ENCODE measurements around the gene SOX15. TPM values are rescaled to one million over a fixed set of nuclear protein-coding genes. Genes with fewer than 3 reads are reported as not detected.

Gene SOX15
- total RNA-seq, 1 experiment from 2014 or later = 0.47 TPM

Small RNAs within 50 kb of the gene (small RNA-seq; reads per million reads assigned to genes)
- 0 reads per million in 2 experiments for gene CD68
- gene SNORA48 = 0 reads per million in 2 experiments
- gene SNORD10 = 0 reads per million in 2 experiments

Other genes with a start within 250 kb of the SOX15 start
- gene KCTD11, start 237.9 kb downstream of the SOX15 start, total RNA-seq (2014; rRNA removed; shearing (Covaris generic)) = 5.0 and 6.0 TPM in 2 replicates
- not detected in 2 replicates for gene TMEM95, start 234.9 kb downstream of the SOX15 start, total RNA-seq (2014; rRNA removed; shearing (Covaris generic))
- 3.5 and 3.9 TPM in 2 replicates for gene TNK1, start 209.0 kb downstream of the SOX15 start, total RNA-seq (2014; rRNA removed; shearing (Covaris generic))
- gene PLSCR3, start 195.6 kb downstream of the SOX15 start, total RNA-seq (2014; rRNA removed; shearing (Covaris generic)) = 31.3 and 32.4 TPM in 2 replicates
- gene TMEM256, start 186.0 kb downstream of the SOX15 start, total RNA-seq (2014; rRNA removed; shearing (Covaris generic)) = 107 and 202 TPM in 2 replicates
- 5.5 and 6.2 TPM in 2 replicates for gene NLGN2, start 182.2 kb downstream of the SOX15 start, total RNA-seq (2014; rRNA removed; shearing (Covaris generic))
- not detected in 2 replicates for gene SPEM1, start 169.8 kb downstream of the SOX15 start, total RNA-seq (2014; rRNA removed; shearing (Covaris generic))
- gene SPEM2, start 164.5 kb downstream of the SOX15 start, total RNA-seq (2014; rRNA removed; shearing (Covaris generic)) = not detected in 2 replicates
- not detected in 2 replicates for gene SPEM3, start 161.2 kb downstream of the SOX15 start, total RNA-seq (2014; rRNA removed; shearing (Covaris generic))
- 6.3 and 7.9 TPM in 2 replicates for gene TMEM102, start 154.7 kb downstream of the SOX15 start, total RNA-seq (2014; rRNA removed; shearing (Covaris generic))
- gene FGF11, start 150.6 kb downstream of the SOX15 start, total RNA-seq (2014; rRNA removed; shearing (Covaris generic)) = 1.2 TPM in 2 replicates
- gene CHRNB1, start 145.0 kb downstream of the SOX15 start, total RNA-seq (2014; rRNA removed; shearing (Covaris generic)) = 3.6 and 3.8 TPM in 2 replicates
- 14.7 and 15.3 TPM in 2 replicates for gene ZBTB4, start 110.5 kb downstream of the SOX15 start, total RNA-seq (2014; rRNA removed; shearing (Covaris generic))
- not detected in 2 replicates for gene SLC35G6, start 108.6 kb downstream of the SOX15 start, total RNA-seq (2014; rRNA removed; shearing (Covaris generic))
- gene POLR2A, start 105.7 kb downstream of the SOX15 start, total RNA-seq (2014; rRNA removed; shearing (Covaris generic)) = 27.1 and 35.3 TPM in 2 replicates
- gene TNFSF12, start 41.0 kb downstream of the SOX15 start, total RNA-seq (2014; rRNA removed; shearing (Covaris generic)) = 6.9 and 8.1 TPM in 2 replicates
- 0.63 and 1.4 TPM in 2 replicates for gene TNFSF13, start 31.3 kb downstream of the SOX15 start, total RNA-seq (2014; rRNA removed; shearing (Covaris generic))
- gene SENP3, start 28.2 kb downstream of the SOX15 start, total RNA-seq (2014; rRNA removed; shearing (Covaris generic)) = 92.2 and 102 TPM in 2 replicates
- gene CD68, start 10.5 kb downstream of the SOX15 start, total RNA-seq (2014; rRNA removed; shearing (Covaris generic)) = 24.5 and 29.4 TPM in 2 replicates
- 107 and 133 TPM in 2 replicates for gene MPDU1, start 6.2 kb downstream of the SOX15 start, total RNA-seq (2014; rRNA removed; shearing (Covaris generic))
- 72.6 and 73.3 TPM in 2 replicates for gene FXR2, start 24.8 kb upstream of the SOX15 start, total RNA-seq (2014; rRNA removed; shearing (Covaris generic))
- 51.5 and 53.9 TPM in 2 replicates for gene SAT2, start 37.7 kb upstream of the SOX15 start, total RNA-seq (2014; rRNA removed; shearing (Covaris generic))
- 0.10 TPM in 1 of 2 replicates, not detected in the other for gene SHBG, start 40.0 kb upstream of the SOX15 start, total RNA-seq (2014; rRNA removed; shearing (Covaris generic))
- not detected in 2 replicates for gene ATP1B2, start 60.8 kb upstream of the SOX15 start, total RNA-seq (2014; rRNA removed; shearing (Covaris generic))
- 44.4 and 46.2 TPM in 2 replicates for gene TP53, start 97.4 kb upstream of the SOX15 start, total RNA-seq (2014; rRNA removed; shearing (Covaris generic))
- 16.1 and 17.1 TPM in 2 replicates for gene WRAP53, start 98.4 kb upstream of the SOX15 start, total RNA-seq (2014; rRNA removed; shearing (Covaris generic))
- gene EFNB3, start 115.1 kb upstream of the SOX15 start, total RNA-seq (2014; rRNA removed; shearing (Covaris generic)) = 0.14 and 0.35 TPM in 2 replicates
- not detected in 2 replicates for gene DNAH2, start 127.7 kb upstream of the SOX15 start, total RNA-seq (2014; rRNA removed; shearing (Covaris generic))
- 7.7 and 8.8 TPM in 2 replicates for gene KDM6B, start 244.1 kb upstream of the SOX15 start, total RNA-seq (2014; rRNA removed; shearing (Covaris generic))